Epithelial cell of proximal tubule (primary cell): ENCODE results near the gene FRMD1. TPM values are rescaled to one million over a fixed set of nuclear protein-coding genes. Genes with fewer than 3 reads are reported as not detected.

Experiments used
- DNase-seq: peaks from one replicate; pipeline ENCODE4 v3.0.0-alpha.2; 2011; ENCODE audit warnings: low read depth
- H3K4me3 ChIP-seq: 2 replicates; pipeline ENCODE4 v1.5.1; 2011; ENCODE audit warnings: low read depth, mild to moderate bottlenecking, low read length
- CTCF ChIP-seq: conservative IDR thresholded peaks from 2 replicates; pipeline ENCODE4 v1.5.1; 2012; ENCODE audit warnings: low read depth, mild to moderate bottlenecking, low read length
- total RNA-seq: library from RNA; depleted of rRNA; stranded (reverse); fragments of >200 nt; gene quantifications from 2 replicates; pipeline ENCODE4 v1.2.3, GENCODE V29; 2015

FRMD1 gene
- total RNA-seq, 1 donor from 2014 or later: not detected

DNA sequence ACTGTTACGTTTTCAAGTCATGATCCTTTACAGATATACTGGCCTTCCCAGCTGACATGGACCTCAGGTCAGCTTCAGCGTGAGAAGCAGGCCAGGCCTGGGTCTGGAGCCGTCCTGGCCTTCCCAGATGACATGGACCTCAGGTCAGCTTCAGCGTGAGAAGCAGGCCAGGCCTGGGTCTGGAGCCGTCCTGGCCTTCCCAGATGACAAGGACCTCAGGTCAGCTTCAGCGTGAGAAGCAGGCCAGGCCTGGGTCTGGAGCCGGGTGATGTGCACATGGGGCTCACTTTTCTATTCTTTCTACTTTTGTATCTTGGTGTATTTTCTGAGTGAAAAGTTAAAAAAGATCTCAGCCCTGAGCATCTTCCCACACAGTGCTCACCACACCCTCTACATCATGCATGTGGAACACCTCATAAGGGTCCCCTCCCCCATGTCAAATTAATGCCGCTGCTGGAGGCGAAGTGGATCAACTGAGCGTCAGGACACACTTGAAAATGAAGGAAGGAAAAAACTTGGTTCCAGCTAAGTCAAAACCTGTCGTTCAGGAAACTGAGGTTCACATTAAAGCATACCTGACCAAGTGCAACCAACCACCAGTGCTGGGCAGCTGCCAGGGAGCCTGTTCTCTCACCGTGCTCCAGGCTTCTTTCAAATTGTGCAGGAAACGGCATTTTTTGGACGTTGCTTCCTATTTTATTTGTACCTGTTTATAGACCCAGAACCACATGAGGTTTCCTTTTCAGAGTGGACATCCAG lies 49.4 kb downstream of the FRMD1 start:
- no peak for DNase-seq
- H3K4me3 ChIP-seq: no peak overlapping the region
- TF ChIP-seq CTCF: no peak

DNA sequence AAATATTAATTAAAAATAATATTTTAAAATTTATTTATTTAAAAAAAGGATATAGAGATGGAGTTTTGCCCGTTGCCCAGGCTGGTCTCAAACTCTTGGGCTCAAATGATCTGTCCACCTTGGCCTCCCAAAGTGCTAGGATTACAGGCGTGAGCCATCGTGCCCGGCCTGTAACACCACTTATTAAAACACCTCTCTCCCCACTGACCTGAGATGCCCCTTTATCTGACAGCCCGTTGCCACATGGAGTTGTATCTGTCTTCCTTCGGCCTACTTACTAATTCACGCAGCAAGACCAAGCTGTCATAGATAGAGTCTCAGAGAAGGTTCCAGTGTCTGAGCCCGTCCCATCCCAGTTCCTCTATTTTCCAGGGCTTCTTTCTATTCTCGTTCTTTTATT lies 50.8 kb downstream of the FRMD1 start:
- TF ChIP-seq CTCF: no peak
- no peak for DNase-seq
- no peak overlapping the region for H3K4me3 ChIP-seq

DNA sequence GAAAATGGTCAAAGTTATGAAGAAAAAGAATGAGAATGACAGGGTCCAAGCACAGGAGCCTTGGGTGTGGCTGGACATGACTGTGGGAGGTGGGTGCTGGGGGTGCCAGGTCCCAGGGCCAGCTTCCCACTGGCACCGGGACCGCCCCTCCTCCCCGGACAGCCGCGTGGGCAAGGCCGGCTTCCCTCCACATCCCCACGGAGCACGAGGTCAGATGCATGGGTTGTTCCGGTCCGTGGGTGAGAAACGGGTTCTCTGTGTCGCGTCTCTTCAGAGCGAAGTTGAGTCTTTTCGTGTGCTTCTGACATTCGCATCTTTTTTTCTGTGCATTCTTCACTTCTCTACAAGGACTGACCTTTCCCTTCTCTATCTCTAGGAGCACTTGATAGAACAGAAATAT lies 51.5 kb downstream of the FRMD1 start:
- no peak for TF ChIP-seq CTCF
- no peak overlapping the region for H3K4me3 ChIP-seq
- no peak for DNase-seq

DNA sequence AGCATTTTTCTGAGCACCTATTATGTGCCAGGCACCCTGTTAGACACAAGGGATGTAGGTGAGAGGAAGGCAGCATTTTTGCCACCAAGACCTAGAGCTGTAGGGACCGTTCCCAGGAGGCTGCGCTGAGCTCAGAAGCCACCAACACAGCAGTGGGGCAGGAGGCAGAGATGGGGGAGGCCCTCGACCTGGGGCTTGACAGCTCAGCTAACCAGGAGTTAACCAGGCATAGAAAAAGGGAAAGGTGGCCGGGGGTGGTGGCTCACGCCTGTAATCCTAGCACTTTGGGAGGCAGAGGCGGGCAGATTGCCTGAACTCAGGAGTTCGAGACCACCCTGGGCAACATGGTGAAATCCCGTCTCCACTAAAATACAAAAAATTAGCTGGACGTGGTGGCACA lies 52.1 kb downstream of the FRMD1 start:
- DNase-seq: no peak
- no peak overlapping the region for H3K4me3 ChIP-seq
- no peak for TF ChIP-seq CTCF

GRCh38 chr6:168025831-168026710 lies 52.9 kb downstream of the FRMD1 start:
- no peak for DNase-seq
- no peak overlapping the region for H3K4me3 ChIP-seq
- TF ChIP-seq CTCF: no peak

DNA sequence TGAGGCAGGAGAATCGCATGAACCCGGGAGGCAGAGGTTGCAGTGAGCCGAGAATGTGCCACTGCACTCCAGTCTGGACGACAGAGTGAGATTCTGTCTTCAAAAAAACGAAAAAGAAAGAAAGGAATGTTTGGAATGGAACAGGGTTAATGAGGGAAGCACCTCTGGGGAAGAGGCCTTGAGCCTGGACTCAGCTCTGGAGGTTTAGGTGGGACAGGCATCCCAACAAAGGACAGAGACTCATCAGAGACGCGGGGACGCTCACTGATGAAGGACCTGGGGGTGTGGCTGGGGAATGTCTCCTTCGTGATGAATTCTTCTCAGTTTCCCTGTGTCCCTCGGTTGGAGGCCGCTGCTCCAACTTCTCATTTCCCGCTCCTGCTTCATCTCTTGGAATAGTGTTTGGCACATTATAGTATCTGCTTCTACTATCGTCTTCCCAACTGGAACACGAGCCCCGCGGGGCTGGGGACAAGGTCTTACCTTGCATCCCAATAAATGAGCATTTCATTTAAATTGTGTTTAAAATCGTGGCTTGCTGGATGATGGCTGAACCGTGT lies 54.0 kb downstream of the FRMD1 start:
- DNase-seq: no peak
- TF ChIP-seq CTCF: no peak
- no peak overlapping the region for H3K4me3 ChIP-seq
